GM12801 (cell line): ENCODE measurements around the gene MC1R.

Experiments used
- TF ChIP-seq, protein P1 (sequence below): IDR thresholded peaks from one replicate; pipeline ENCODE4 v1.5.1; 2011; ENCODE audit warnings: control low read depth; ENCODE audit not compliant: insufficient read length; ENCODE audit errors: extremely low read depth

Gene MC1R

DNA sequence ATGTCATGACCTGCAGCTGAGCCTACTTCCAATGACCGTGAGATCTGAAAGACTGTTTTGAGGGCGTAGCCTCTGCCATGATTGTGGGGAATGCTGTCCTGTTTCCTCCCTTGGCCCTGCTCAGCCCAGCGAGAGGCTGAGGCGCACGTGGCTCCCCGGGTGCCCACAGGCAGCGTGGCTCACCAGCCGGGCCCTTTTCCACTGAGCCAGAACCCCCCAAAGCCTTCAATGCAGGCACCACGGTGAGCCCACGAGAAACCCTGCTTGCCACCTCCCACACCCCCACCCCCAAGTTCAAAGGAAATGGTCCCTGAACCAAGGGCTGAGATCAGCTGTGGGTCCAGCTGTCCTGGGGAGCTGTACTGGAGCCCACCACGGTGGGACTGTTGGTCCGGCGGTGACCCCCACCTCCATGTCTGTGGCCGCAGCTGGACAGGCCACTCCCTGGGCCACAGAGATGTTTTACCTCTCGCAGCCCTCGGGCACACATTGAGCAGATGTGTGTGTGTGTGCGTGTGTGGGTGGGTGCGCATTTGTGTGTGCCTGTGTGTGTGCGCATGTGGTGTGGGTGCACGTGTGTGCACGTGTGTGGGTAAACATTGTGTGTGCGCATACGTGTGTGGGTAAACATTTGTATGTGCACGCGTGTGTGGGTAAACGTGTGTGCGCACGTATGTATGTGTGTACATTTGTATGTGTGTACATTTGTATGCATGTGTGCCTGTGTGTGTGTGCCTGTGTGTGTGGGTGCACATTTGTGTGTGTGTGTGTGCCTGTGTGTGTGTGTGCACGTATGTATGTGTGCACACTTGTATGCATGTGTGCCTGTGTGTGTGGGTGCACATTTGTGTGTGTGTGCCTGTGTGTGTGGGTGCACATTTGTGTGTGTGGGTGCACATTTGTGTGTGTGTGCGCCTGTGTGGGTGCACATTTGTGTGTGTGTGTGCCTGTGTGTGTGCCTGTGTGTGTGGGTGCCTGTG lies 5.0 kb upstream of the MC1R start:
- TF ChIP-seq, protein P1, sequence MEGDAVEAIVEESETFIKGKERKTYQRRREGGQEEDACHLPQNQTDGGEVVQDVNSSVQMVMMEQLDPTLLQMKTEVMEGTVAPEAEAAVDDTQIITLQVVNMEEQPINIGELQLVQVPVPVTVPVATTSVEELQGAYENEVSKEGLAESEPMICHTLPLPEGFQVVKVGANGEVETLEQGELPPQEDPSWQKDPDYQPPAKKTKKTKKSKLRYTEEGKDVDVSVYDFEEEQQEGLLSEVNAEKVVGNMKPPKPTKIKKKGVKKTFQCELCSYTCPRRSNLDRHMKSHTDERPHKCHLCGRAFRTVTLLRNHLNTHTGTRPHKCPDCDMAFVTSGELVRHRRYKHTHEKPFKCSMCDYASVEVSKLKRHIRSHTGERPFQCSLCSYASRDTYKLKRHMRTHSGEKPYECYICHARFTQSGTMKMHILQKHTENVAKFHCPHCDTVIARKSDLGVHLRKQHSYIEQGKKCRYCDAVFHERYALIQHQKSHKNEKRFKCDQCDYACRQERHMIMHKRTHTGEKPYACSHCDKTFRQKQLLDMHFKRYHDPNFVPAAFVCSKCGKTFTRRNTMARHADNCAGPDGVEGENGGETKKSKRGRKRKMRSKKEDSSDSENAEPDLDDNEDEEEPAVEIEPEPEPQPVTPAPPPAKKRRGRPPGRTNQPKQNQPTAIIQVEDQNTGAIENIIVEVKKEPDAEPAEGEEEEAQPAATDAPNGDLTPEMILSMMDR: no peak

DNA sequence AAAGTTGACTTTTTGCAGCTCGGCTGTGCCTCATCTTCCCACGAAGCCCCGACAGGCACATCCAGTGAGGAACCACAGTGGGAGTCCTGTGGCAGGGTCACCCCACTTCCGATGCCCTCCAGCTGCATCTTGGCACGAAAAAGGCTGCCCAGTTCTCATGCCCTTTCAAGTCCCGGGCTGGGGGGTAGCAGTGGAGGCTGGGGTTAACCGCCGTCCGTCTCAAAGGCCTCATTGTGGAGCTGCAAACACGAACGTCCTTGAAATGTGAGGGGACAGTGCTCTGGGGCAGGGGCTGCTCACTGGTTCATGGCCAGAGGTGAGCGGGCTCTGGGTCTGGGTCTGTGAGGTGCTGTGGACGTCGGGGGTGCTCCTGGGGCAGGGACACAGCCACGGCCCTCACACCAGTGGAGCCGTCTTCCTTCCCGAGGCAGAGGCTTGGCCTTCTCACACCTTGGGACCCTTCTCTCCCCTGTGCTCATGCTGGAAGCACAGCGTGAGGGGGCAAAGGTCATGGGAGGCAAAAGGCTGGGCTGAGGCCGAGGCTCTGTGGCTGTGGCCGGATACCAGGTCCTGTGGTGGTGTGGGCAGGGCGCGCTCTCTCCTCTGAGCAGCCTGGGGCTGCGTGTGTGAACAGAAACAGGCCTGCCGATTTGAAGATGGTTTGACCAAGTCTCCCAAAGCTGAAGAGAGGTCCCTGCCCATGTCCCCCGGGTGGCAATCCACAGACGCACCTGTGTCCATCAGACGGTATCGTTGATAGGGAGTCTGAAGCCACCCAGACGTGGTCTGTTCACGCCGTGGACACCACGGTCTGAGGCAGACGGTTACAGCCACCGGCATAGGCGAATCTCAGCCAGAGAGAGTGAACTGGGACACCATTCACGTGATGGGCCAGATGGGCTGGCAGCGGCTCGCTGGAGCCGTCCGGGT lies 3.1 kb upstream of the MC1R start:
- TF ChIP-seq, protein P1: no peak

DNA sequence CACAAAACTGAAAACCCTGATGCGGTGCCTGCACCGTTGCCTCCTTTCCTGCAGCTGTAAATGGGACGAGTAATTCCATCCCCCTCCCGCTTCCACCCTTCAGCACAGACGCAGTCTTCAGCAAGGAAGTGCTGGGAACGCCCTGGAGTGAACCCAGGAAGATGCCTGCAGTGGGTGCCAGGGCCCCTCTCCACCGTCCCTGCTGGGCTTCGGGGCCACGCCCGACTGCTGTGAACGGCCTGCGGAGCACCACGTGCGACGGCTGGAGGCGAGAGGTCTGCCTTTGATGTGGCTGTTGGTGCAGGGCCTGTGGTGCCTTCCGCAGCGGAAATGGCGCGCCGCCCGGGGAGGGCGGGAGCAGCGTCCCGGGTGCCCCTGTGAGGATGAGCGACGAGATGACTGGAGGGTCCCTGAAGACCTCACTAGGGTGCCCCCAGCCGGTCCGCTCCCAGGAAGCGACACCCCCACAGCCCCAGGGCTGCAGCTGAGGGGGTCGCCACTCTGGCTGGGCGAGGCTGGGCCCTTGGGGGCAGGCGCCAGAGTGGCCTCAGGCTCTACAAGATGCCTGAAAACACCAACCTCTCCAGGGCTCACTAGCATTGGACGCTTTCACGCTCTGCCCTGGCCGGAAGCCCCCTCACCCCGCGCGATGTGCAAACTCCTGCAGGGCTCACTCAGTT lies 749 bp upstream of the MC1R start:
- TF ChIP-seq, protein P1: no peak

DNA sequence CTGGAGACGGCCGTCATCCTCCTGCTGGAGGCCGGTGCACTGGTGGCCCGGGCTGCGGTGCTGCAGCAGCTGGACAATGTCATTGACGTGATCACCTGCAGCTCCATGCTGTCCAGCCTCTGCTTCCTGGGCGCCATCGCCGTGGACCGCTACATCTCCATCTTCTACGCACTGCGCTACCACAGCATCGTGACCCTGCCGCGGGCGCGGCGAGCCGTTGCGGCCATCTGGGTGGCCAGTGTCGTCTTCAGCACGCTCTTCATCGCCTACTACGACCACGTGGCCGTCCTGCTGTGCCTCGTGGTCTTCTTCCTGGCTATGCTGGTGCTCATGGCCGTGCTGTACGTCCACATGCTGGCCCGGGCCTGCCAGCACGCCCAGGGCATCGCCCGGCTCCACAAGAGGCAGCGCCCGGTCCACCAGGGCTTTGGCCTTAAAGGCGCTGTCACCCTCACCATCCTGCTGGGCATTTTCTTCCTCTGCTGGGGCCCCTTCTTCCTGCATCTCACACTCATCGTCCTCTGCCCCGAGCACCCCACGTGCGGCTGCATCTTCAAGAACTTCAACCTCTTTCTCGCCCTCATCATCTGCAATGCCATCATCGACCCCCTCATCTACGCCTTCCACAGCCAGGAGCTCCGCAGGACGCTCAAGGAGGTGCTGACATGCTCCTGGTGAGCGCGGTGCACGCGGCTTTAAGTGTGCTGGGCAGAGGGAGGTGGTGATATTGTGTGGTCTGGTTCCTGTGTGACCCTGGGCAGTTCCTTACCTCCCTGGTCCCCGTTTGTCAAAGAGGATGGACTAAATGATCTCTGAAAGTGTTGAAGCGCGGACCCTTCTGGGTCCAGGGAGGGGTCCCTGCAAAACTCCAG lies 1.1 kb downstream of the MC1R start:
- TF ChIP-seq, protein P1: no peak

DNA sequence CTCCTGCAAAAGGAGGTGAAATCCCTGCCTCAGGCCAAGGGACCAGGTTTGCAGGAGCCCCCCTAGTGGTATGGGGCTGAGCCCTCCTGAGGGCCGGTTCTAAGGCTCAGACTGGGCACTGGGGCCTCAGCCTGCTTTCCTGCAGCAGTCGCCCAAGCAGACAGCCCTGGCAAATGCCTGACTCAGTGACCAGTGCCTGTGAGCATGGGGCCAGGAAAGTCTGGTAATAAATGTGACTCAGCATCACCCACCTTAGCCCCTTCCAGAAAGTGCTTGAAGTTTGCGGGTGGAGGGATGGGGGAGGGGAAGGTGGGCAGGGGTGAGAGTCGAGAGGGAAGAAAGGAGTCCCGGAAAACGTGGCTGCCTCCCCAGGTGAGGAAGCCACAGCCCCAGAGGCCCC lies 2.1 kb downstream of the MC1R start:
- TF ChIP-seq, protein P1: no peak

DNA sequence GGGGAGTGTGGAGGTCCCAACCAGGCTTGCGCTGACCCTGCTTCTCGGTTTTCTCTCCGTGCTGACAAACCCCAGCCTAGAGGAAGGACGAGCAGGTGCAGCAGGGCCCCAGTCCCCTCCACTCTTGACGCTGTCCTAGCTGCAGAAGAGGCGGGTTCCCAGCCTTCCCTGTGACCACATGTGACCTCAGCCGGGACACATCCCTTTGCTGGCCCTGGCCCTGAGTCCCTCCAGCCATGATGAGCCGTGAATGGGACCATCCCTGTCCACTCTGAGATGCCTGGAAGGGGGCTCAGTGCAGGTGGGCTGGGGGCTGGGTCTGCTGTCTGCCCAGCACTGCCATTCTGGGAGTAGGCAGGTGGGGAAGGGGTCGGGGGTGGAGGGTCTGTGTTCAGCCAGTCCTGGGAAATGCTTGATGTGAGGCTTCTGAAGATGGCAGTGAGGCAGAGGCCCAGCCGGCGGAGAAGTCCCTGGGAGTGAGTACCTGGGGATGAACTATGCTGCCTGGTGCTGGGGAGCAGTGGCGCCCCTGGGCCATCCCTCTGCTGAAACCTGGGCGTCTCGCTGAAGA lies 2.6 kb downstream of the MC1R start:
- TF ChIP-seq, protein P1: no peak
